Measurements from ENCODE around the gene SERHL2. TPM values are rescaled to one million over a fixed set of nuclear protein-coding genes. Genes with fewer than 3 reads are reported as not detected.

SERHL2 gene
- polyA plus RNA-seq, 3 donors, result 0.20 to 0.60 (median 0.24) TPM

GRCh38 chr22:42608136-42608822, 54.5 kb downstream of the SERHL2 start:
- H3K4me3 Mint-ChIP-seq, result no peak overlapping the region
- H3K4me1 Mint-ChIP-seq, result peaks cover 47% of the 10 kb centered on the region
- peaks cover 0 to 2% (median 0%) of the 10 kb centered on the region in 7 donors for H3K9me3 Mint-ChIP-seq
- peaks cover 100% of the 10 kb centered on the region for H3K79me2 ChIP-seq (ENCODE audit: insufficient read depth, low read length)
- no peak for DNase-seq
- peaks cover 43 to 81% of the 10 kb centered on the region in 2 donors for H3K36me3 Mint-ChIP-seq
- H3K27ac Mint-ChIP-seq, result peak overlapping the region in 4 of 7 donors; percentile 20 to 46 (median 40)
- no peaks in the 10 kb centered on the region for H3K27me3 ChIP-seq (ENCODE audit: control insufficient read depth in 2 of 2, insufficient read depth in 2 of 2, low read length in 2 of 2)
- TF ChIP-seq CTCF (IDR thresholded peaks at IDR 0.05), result no peak
- no peaks in the 10 kb centered on the region for H3K27me3 Mint-ChIP-seq (ENCODE audit: low read depth in 3 of 3)
- H3K27ac ChIP-seq (ENCODE audit: low read depth in 1 of 2, low read length in 2 of 2), result peak overlapping the region in 1 of 2 donors; percentile 71
- WGBS (ENCODE audit: insufficient coverage), result 98% methylated on average over 7 of the region's 11 CpGs
- peaks cover 100% of the 10 kb centered on the region for H4K20me1 ChIP-seq (ENCODE audit: insufficient read depth, low read length)
- no peak overlapping the region for H3K4me2 ChIP-seq (replicated peaks; ENCODE audit: extremely low read depth, low read length, poor library complexity, severe bottlenecking)
- H2AFZ ChIP-seq (ENCODE audit: insufficient read depth, low read depth, low read length, poor library complexity, severe bottlenecking), result no peak overlapping the region
- intact Hi-C loops (cut with micrococcal nuclease), result no loop called here
- peaks cover 21 to 69% of the 10 kb centered on the region in 2 donors for H3K36me3 ChIP-seq (replicated peaks in 1 of 2; ENCODE audit: control insufficient read depth in 1 of 2, insufficient read depth in 2 of 2, low read length in 2 of 2)
- H3K4me3 ChIP-seq (replicated peaks in 1 of 3; ENCODE audit: low read depth in 2 of 3, low read length in 3 of 3), result no peak overlapping the region
- no peak overlapping the region for H3K9ac ChIP-seq (ENCODE audit: insufficient read depth, low read length, poor library complexity, severe bottlenecking)
- peaks cover 36 to 40% of the 10 kb centered on the region in 2 donors for H3K4me1 ChIP-seq (ENCODE audit: control insufficient read depth in 1 of 2, insufficient read depth in 2 of 2, low read length in 2 of 2)
- H3K9me3 ChIP-seq (replicated peaks in 1 of 2; ENCODE audit: control insufficient read depth in 1 of 2, insufficient read depth in 1 of 2, low read length in 2 of 2), result peaks cover 0 to 4% of the 10 kb centered on the region in 2 donors

GRCh38 chr22:42608823-42609361, 55.1 kb downstream of the SERHL2 start:
- H3K27ac Mint-ChIP-seq, result peak overlapping the region in 2 of 7 donors; percentile 82 to 88
- WGBS (ENCODE audit: insufficient coverage), result 97% methylated on average over 4 of the region's 11 CpGs
- no peaks in the 10 kb centered on the region for H3K27me3 Mint-ChIP-seq (ENCODE audit: low read depth in 3 of 3)
- Histone ChIP-seq H3K9me3 (replicated peaks in 1 of 2; ENCODE audit: control insufficient read depth in 1 of 2, insufficient read depth in 1 of 2, low read length in 2 of 2) (peaks cover 0 to 4% of the 10 kb centered on the region in 2 donors), H3K9ac (ENCODE audit: insufficient read depth, low read length, poor library complexity, severe bottlenecking) (no peak overlapping the region), H4K20me1 (ENCODE audit: insufficient read depth, low read length) (peaks cover 98% of the 10 kb centered on the region), H3K4me2 (replicated peaks; ENCODE audit: extremely low read depth, low read length, poor library complexity, severe bottlenecking) (no peak overlapping the region), H3K27me3 (ENCODE audit: control insufficient read depth in 2 of 2, insufficient read depth in 2 of 2, low read length in 2 of 2) (no peaks in the 10 kb centered on the region), H3K79me2 (ENCODE audit: insufficient read depth, low read length) (peaks cover 100% of the 10 kb centered on the region), H3K36me3 (replicated peaks in 1 of 2; ENCODE audit: control insufficient read depth in 1 of 2, insufficient read depth in 2 of 2, low read length in 2 of 2) (peaks cover 21 to 63% of the 10 kb centered on the region in 2 donors), H3K4me3 (replicated peaks in 1 of 3; ENCODE audit: low read depth in 2 of 3, low read length in 3 of 3) (no peak overlapping the region), H2AFZ (ENCODE audit: insufficient read depth, low read depth, low read length, poor library complexity, severe bottlenecking) (no peak overlapping the region), H3K4me1 (ENCODE audit: control insufficient read depth in 1 of 2, insufficient read depth in 2 of 2, low read length in 2 of 2) (peaks cover 40 to 46% of the 10 kb centered on the region in 2 donors), H3K27ac (ENCODE audit: low read depth in 1 of 2, low read length in 2 of 2) (peak overlapping the region in 1 of 2 donors; percentile 71)
- no peak overlapping the region for H3K4me3 Mint-ChIP-seq
- H3K9me3 Mint-ChIP-seq, result peaks cover 0 to 2% (median 0%) of the 10 kb centered on the region in 7 donors
- no peak for TF ChIP-seq CTCF (IDR thresholded peaks at IDR 0.05)
- no peak for DNase-seq
- peaks cover 53% of the 10 kb centered on the region for H3K4me1 Mint-ChIP-seq
- intact Hi-C loops (cut with micrococcal nuclease), result no loop called here
- peaks cover 39 to 77% of the 10 kb centered on the region in 2 donors for H3K36me3 Mint-ChIP-seq

All from CD14-positive monocyte (primary cell).